T-helper 1 cell (primary cell): ENCODE measurements around the gene BAG5.

Experiments
- DNase-seq, 5 donors: peaks; one replicate each; pipeline ENCODE4 v3.0.0-alpha.2; 2012 to 2020

Gene BAG5

GRCh38 chr14:103507751-103508150 lies 54.7 kb downstream of the BAG5 start:
- no peak for DNase-seq
